H1 (cell line): ENCODE data around the gene SNAPC2. TPM values are rescaled to one million over a fixed set of nuclear protein-coding genes. Genes with fewer than 3 reads are reported as not detected.

Source experiments
- CTCF ChIA-PET: fragments of 300-600 bp; sonication (Branson Sonifier 250); formaldehyde crosslinking; loops from one replicate; lab custom pipeline; 2021; ENCODE audit not compliant: partially characterized antibody; lab: Charles Lee
- POLR2A ChIA-PET: fragments of 300-600 bp; sonication (Branson Sonifier 250); formaldehyde crosslinking; loops from one replicate; lab custom pipeline; 2021; ENCODE audit warnings: inconsistent platforms; ENCODE audit not compliant: partially characterized antibody; lab: Charles Lee
- DNase-seq, 2 experiments: peaks; one replicate each; pipeline versions ENCODE4 v3.0.0 to v3.0.0-alpha.2; 2010 to 2022; ENCODE audit warnings: low spot score in 2 of 2, low read depth in 1 of 2, mixed read lengths in 1 of 2
- FAIRE-seq: peaks from 2 replicates; lab custom pipeline; 2011; peaks lifted over from hg19 to GRCh38; lab: Jason Lieb, UNC
- H2AFZ ChIP-seq: 2 replicates; pipeline ENCODE4 v1.8.1; 2012; ENCODE audit warnings: low read length, inconsistent platforms
- H2AK5ac ChIP-seq: 2 replicates; pipeline ENCODE4 v1.6.1; 2013; ENCODE audit warnings: low read depth, low read length
- H2BK120ac ChIP-seq: replicated peaks from 2 replicates; pipeline ENCODE3; 2013; ENCODE audit warnings: low read depth, low read length, inconsistent platforms
- H2BK12ac ChIP-seq: 2 replicates; pipeline ENCODE4 v1.6.1; 2013; ENCODE audit warnings: low read depth, low read length
- H2BK15ac ChIP-seq: 2 replicates; pipeline ENCODE4 v1.6.1; 2013; ENCODE audit warnings: low read length
- H2BK20ac ChIP-seq: 2 replicates; pipeline ENCODE4 v1.6.1; 2013; ENCODE audit warnings: low read length
- H2BK5ac ChIP-seq: 2 replicates; pipeline ENCODE4 v1.6.1; 2013; ENCODE audit warnings: low read depth, low read length
- H3K14ac ChIP-seq: 2 replicates; pipeline ENCODE4 v1.6.1; 2013; ENCODE audit warnings: inconsistent platforms; ENCODE audit not compliant: insufficient read length
- H3K18ac ChIP-seq: 2 replicates; pipeline ENCODE4 v1.6.1; 2013; ENCODE audit warnings: low read length; ENCODE audit errors: extremely low read depth
- H3K23ac ChIP-seq: 2 replicates; pipeline ENCODE4 v1.6.1; 2013; ENCODE audit warnings: inconsistent platforms; ENCODE audit not compliant: insufficient read length
- H3K23me2 ChIP-seq: 2 replicates; pipeline ENCODE4 v1.6.1; 2013; ENCODE audit warnings: low read depth, low read length
- H3K27ac ChIP-seq: 2 replicates; pipeline ENCODE4 v1.6.1; 2011; ENCODE audit warnings: low read depth, low read length, inconsistent platforms
- H3K27me3 ChIP-seq, 4 experiments: replicated peaks in 1 of 4; 1 replicate in 1 of 4; 2 replicates in 3 of 4; pipeline versions ENCODE4 v1.6.1 to v1.8.1; 2011 to 2013; ENCODE audit warnings: low read length in 3 of 4, mild to moderate bottlenecking in 3 of 4, inconsistent platforms in 2 of 4, mixed read lengths in 2 of 4, moderate library complexity in 1 of 4; ENCODE audit not compliant: control insufficient read depth in 3 of 4, insufficient read depth in 3 of 4; ENCODE audit errors: extremely low read depth in 1 of 4
- H3K36me3 ChIP-seq, 4 experiments: 2 replicates each; pipeline versions ENCODE4 v1.6.1 to v1.8.1; 2011 to 2013; ENCODE audit warnings: mild to moderate bottlenecking in 4 of 4, low read length in 3 of 4, moderate library complexity in 2 of 4, control low read depth in 1 of 4, inconsistent platforms in 1 of 4; ENCODE audit not compliant: insufficient read depth in 4 of 4, control insufficient read depth in 2 of 4
- H3K4ac ChIP-seq: replicated peaks from 2 replicates; pipeline ENCODE3; 2013; ENCODE audit warnings: low read length, low read depth, mixed read lengths, inconsistent platforms; ENCODE audit not compliant: insufficient read length
- H3K4me1 ChIP-seq, 4 experiments: replicated peaks in 1 of 4; 1 replicate in 1 of 4; 2 replicates in 3 of 4; pipeline versions ENCODE4 v1.6.1 to v1.8.1; 2011 to 2013; ENCODE audit warnings: low read length in 3 of 4, inconsistent platforms in 2 of 4, mixed read lengths in 1 of 4; ENCODE audit not compliant: insufficient read depth in 4 of 4, control insufficient read depth in 3 of 4
- H3K4me2 ChIP-seq, 2 experiments: 2 replicates each; pipeline versions ENCODE4 v1.6.1 to v1.8.1; 2011 to 2013; ENCODE audit warnings: low read depth in 2 of 2, low read length in 2 of 2, control low read depth in 1 of 2, inconsistent platforms in 1 of 2, mild to moderate bottlenecking in 1 of 2; ENCODE audit not compliant: insufficient read depth in 1 of 2
- H3K4me3 ChIP-seq, 4 experiments: fragments of 200-600, 300-600 bp in 1 of 4; sonication (generic), shearing (Covaris generic), sonication (Bioruptor Twin) in 1 of 4; 2 replicates each; pipeline versions ENCODE4 v1.5.1 to v1.8.1; 2011 to 2016; ENCODE audit warnings: low read length in 4 of 4, low read depth in 3 of 4, control low read depth in 2 of 4, inconsistent platforms in 2 of 4, mild to moderate bottlenecking in 2 of 4, mixed read lengths in 1 of 4, moderate library complexity in 1 of 4; ENCODE audit not compliant: insufficient read depth in 2 of 4; ENCODE audit errors: extremely low read depth in 1 of 4
- H3K56ac ChIP-seq: replicated peaks from 2 replicates; pipeline ENCODE3; 2013; ENCODE audit warnings: low read depth, mild to moderate bottlenecking, mixed read lengths, low read length, inconsistent platforms; ENCODE audit not compliant: insufficient read length
- H3K79me1 ChIP-seq: 2 replicates; pipeline ENCODE4 v1.6.1; 2013; ENCODE audit warnings: low read depth, low read length, control low read depth
- H3K79me2 ChIP-seq, 2 experiments: 2 replicates each; pipeline versions ENCODE4 v1.6.1 to v1.8.1; 2012 to 2013; ENCODE audit warnings: low read length in 2 of 2, mild to moderate bottlenecking in 2 of 2, inconsistent platforms in 1 of 2; ENCODE audit not compliant: insufficient read depth in 2 of 2, control insufficient read depth in 1 of 2
- H3K9ac ChIP-seq, 4 experiments: replicated peaks in 1 of 4; 1 replicate in 1 of 4; 2 replicates in 3 of 4; pipeline versions ENCODE4 v1.6.1 to v1.8.1; 2011 to 2013; ENCODE audit warnings: low read depth in 3 of 4, low read length in 3 of 4, control low read depth in 2 of 4, mild to moderate bottlenecking in 2 of 4, moderate library complexity in 2 of 4, inconsistent platforms in 1 of 4; ENCODE audit errors: extremely low read depth in 1 of 4
- H3K9me3 ChIP-seq, 2 experiments: 2 replicates each; pipeline versions ENCODE4 v1.6.1 to v1.8.1; 2012 to 2013; ENCODE audit warnings: mild to moderate bottlenecking in 2 of 2, moderate library complexity in 2 of 2, control low read depth in 1 of 2, inconsistent platforms in 1 of 2, low read depth in 1 of 2, low read length in 1 of 2, mixed read lengths in 1 of 2; ENCODE audit not compliant: insufficient read depth in 2 of 2
- H4K20me1 ChIP-seq, 2 experiments: replicated peaks in 1 of 2; 2 replicates each; pipeline versions ENCODE3 to v1.8.1; 2011 to 2013; ENCODE audit warnings: inconsistent platforms in 2 of 2, low read length in 2 of 2, mild to moderate bottlenecking in 1 of 2; ENCODE audit not compliant: insufficient read depth in 2 of 2, control insufficient read depth in 1 of 2
- H4K5ac ChIP-seq: 2 replicates; pipeline ENCODE4 v1.6.1; 2013; ENCODE audit warnings: low read length, low read depth, mixed read lengths, inconsistent platforms; ENCODE audit not compliant: insufficient read length
- H4K8ac ChIP-seq: 2 replicates; pipeline ENCODE4 v1.8.0; 2013; ENCODE audit warnings: mild to moderate bottlenecking, moderate library complexity, low read length, inconsistent platforms; ENCODE audit not compliant: insufficient read depth; ENCODE audit errors: extremely low read depth
- H4K91ac ChIP-seq: replicated peaks from 2 replicates; pipeline ENCODE3; 2013; ENCODE audit warnings: low read length, mixed read lengths, inconsistent platforms; ENCODE audit not compliant: insufficient read length
- ASH2L ChIP-seq: fragments of 200-600, 300-600 bp; sonication (generic); IDR thresholded peaks from one replicate; pipeline ENCODE4 v1.7.1; 2017; ENCODE audit warnings: low read length
- CTCF ChIP-seq, 3 experiments: IDR thresholded peaks; 1 replicate in 2 of 3; 2 replicates in 1 of 3; pipeline versions ENCODE4 v1.5.1 to v1.6.1; 2011; ENCODE audit warnings: low read length in 3 of 3, mild to moderate bottlenecking in 3 of 3, inconsistent platforms in 2 of 3, low read depth in 1 of 3, moderate library complexity in 1 of 3; ENCODE audit not compliant: insufficient read depth in 1 of 3; ENCODE audit errors: control extremely low read depth in 1 of 3
- WGBS, 2 experiments: shearing (Covaris generic) in 1 of 2; methylation state at CpG; one replicate each; pipeline versions ENCODE4 v1.1.6 to v1.1.7; 2013 to 2015; ENCODE audit warnings: low lambda C conversion rate in 2 of 2, mixed read lengths in 2 of 2, inconsistent platforms in 1 of 2, low coverage in 1 of 2, missing lambda C conversion rate in 1 of 2; ENCODE audit not compliant: insufficient replicate concordance in 2 of 2, insufficient coverage in 1 of 2, insufficient read length in 1 of 2; ENCODE audit errors: extremely low coverage in 1 of 2, missing lambda C conversion rate in 1 of 2; 5-methylcytosine and 5-hydroxymethylcytosine counted together
- polyA plus RNA-seq, 7 experiments: library from polyadenylated mRNA; depleted of rRNA in 3 of 7; stranded (reverse) in 5 of 7; unstranded in 2 of 7; fragments of >200 nt in 5 of 7; fragments of 200-250 nt in 2 of 7; gene quantifications; 1 replicate in 5 of 7; 2 replicates in 1 of 7; 4 replicates in 1 of 7; pipeline versions ENCODE4 v1.2.1 to v1.2.3, GENCODE V29; 2011 to 2013; ENCODE audit warnings: missing spikeins in 2 of 7, mixed read lengths in 2 of 7
- total RNA-seq: library from RNA; stranded (reverse); fragmentation: NEBNext Ultra II Directional; extraction: Animal tissue kit (Norgen Biotek cat#: 25700); gene quantifications from 2 replicates; pipeline ENCODE4 v1.2.1, GENCODE V29; 2021

SNAPC2 gene
- total and polyA plus RNA-seq, 2 of the 8 experiments (the other 6 are each of a cell fraction or from before 2014, with no cell fraction given): 18.2 to 20.3 TPM

- Histone ChIP-seq H2BK5ac (no peak overlapping the region), H3K79me1 (peaks cover 11% of the 10 kb centered on the region), H3K4ac (no peak overlapping the region), H3K9ac (no peak overlapping the region), H3K4me1 (peaks cover 0 to 6% (median 4%) of the 10 kb centered on the region in 4 experiments; a peak in 5 of 7 replicates), H4K20me1 (peaks cover 5 to 19% of the 10 kb centered on the region in 2 experiments), H3K36me3 (peaks cover 5 to 30% (median 16%) of the 10 kb centered on the region in 4 experiments; a peak in 5 of 8 replicates), H3K23ac (no peak overlapping the region), H3K27ac (no peak overlapping the region), H2BK12ac (no peak overlapping the region), H2BK15ac (no peak overlapping the region), H2AFZ (no peak overlapping the region), H3K23me2 (peaks cover 6% of the 10 kb centered on the region; the same call in 1 of the 2 replicates), H3K14ac (no peak overlapping the region), H3K27me3 (no peaks in the 10 kb centered on the region), H4K91ac (no peak overlapping the region), H3K79me2 (peaks cover 0 to 22% of the 10 kb centered on the region in 2 experiments; a peak in 2 of 4 replicates), H2AK5ac (no peak overlapping the region), H2BK120ac (no peak overlapping the region), H3K56ac (no peak overlapping the region), H4K5ac (no peak overlapping the region), H4K8ac (no peak overlapping the region), H3K9me3 (no peaks in the 10 kb centered on the region), H3K4me2 (no peak overlapping the region), H3K4me3 (no peak overlapping the region), H3K18ac (no peak overlapping the region), H2BK20ac (no peak overlapping the region)
- FAIRE-seq (no peak), DNase-seq (no peak)
- 92% methylated on average over 10 of the region's 14 CpGs; no CpG with 5 or more reads in 1 of the 2 experiments for WGBS, 2 experiments
- CTCF ChIA-PET: interaction anchor here (0.8 to 1.8 kb wide), 9 partner anchors 8 to 186 kb away, joined by 3 to 12 read pairs (median 4); no protein-coding TSS in a partner anchor
- no peak for TF ChIP-seq ASH2L
- peak; percentile 7 to 17 (median 10); a peak in 2 of 4 replicates for TF ChIP-seq CTCF (IDR thresholded peaks at IDR 0.05; ENCODE audit: control extremely low read depth in 1 of 3, insufficient read depth in 1 of 3, low read depth in 1 of 3, low read length in 3 of 3)
- POLR2A ChIA-PET: interaction anchor here (1.0 to 2.3 kb wide), 8 partner anchors 8 to 50 kb away, joined by 4 to 12 read pairs (median 6); partner anchors contain the start of gene TIMM44
Observed at GRCh38 chr19:7908078-7908699, 11.9 kb upstream of the SNAPC2 start.
